ENCODE data around the gene TTLL12. TPM values are rescaled to one million over a fixed set of nuclear protein-coding genes. Genes with fewer than 3 reads are reported as not detected.

Gene TTLL12
- total RNA-seq, 1 experiment from 2014 or later, result 100 TPM

- Histone ChIP-seq H2AFZ (ENCODE audit: low read depth, low read length, poor library complexity, severe bottlenecking) (no peak overlapping the region), H3K27ac (ENCODE audit: low read depth, low read length) (no peak overlapping the region), H3K9ac (ENCODE audit: low read length) (no peak overlapping the region), H4K20me1 (ENCODE audit: insufficient read depth) (no peaks in the 10 kb centered on the region), H3K9me3 (ENCODE audit: control insufficient read depth in 1 of 2, insufficient read depth in 1 of 2, low read depth in 1 of 2, low read length in 2 of 2) (no peaks in the 10 kb centered on the region), H3K4me3 (replicated peaks in 1 of 2; ENCODE audit: low read depth in 1 of 2, low read length in 2 of 2) (no peak overlapping the region), H3K36me3 (ENCODE audit: control insufficient read depth in 1 of 2, insufficient read depth in 2 of 2, low read length in 2 of 2) (peaks cover 2 to 8% of the 10 kb centered on the region in 2 experiments), H3K27me3 (ENCODE audit: insufficient read depth, low read length) (no peaks in the 10 kb centered on the region), H3K9me2 (ENCODE audit: insufficient read depth) (no peaks in the 10 kb centered on the region), H3K4me1 (ENCODE audit: control insufficient read depth in 1 of 2, insufficient read depth in 2 of 2, low read length in 2 of 2) (no peaks in the 10 kb centered on the region), H3K79me2 (ENCODE audit: insufficient read depth, low read length) (no peaks in the 10 kb centered on the region; the same call in 1 of the 2 replicates), H3K4me2 (ENCODE audit: low read length) (no peak overlapping the region)
- RAD21 ChIA-PET (ENCODE audit: low non-redundant PET in 1 of 2, low total read pairs in 2 of 2, uncharacterized antibody in 2 of 2, unreplicated experiment in 2 of 2), result no interaction called here
- intact Hi-C loops (cut with micrococcal nuclease), result no loop called here
- CTCF ChIA-PET, result no interaction called here
- TSS peak; percentile 12 for BruUV-seq (replicated peaks)
- ATAC-seq (no peak), DNase-seq (ENCODE audit: low read depth, low spot score) (no peak)
- TF ChIP-seq EZH2 (IDR thresholded peaks at IDR 0.05), result no peak
- TF ChIP-seq, protein P1, sequence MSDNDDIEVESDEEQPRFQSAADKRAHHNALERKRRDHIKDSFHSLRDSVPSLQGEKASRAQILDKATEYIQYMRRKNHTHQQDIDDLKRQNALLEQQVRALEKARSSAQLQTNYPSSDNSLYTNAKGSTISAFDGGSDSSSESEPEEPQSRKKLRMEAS (IDR thresholded peaks at IDR 0.05), result no peak
- TF ChIP-seq RAD21 (IDR thresholded peaks at IDR 0.05; ENCODE audit: low read depth), result no peak
- TF ChIP-seq SRF (IDR thresholded peaks at IDR 0.05; ENCODE audit: low read depth), result no peak
- no peak for TF ChIP-seq ZBTB33 (IDR thresholded peaks at IDR 0.05; ENCODE audit: extremely low read depth, insufficient replicate concordance, low read length)
- no peak for TF ChIP-seq YY1 (IDR thresholded peaks at IDR 0.05; ENCODE audit: extremely low read depth, insufficient replicate concordance, low read depth, low read length)
- no peak for TF ChIP-seq ZFX (IDR thresholded peaks at IDR 0.05)
- no peak for TF ChIP-seq ELF1 (IDR thresholded peaks at IDR 0.05; ENCODE audit: borderline replicate concordance, low read depth)
- no peak for TF ChIP-seq EZH2phosphoT487 (IDR thresholded peaks at IDR 0.05; ENCODE audit: borderline replicate concordance)
- no peak for TF ChIP-seq TCF7L2 (IDR thresholded peaks at IDR 0.05; ENCODE audit: borderline replicate concordance, extremely low read depth, insufficient read depth, insufficient read length)
- no peak for TF ChIP-seq CTCF (IDR thresholded peaks at IDR 0.05 in 2 of 3, conservative IDR thresholded peaks at IDR 0.05 in 1 of 3; ENCODE audit: borderline replicate concordance in 1 of 3, insufficient read depth in 1 of 3, low read depth in 2 of 3, low read length in 2 of 3)
- no peak for TF ChIP-seq POLR2A (IDR thresholded peaks at IDR 0.05; ENCODE audit: borderline replicate concordance, extremely low read depth, insufficient read depth, insufficient read length)
- TF ChIP-seq, protein P2, sequence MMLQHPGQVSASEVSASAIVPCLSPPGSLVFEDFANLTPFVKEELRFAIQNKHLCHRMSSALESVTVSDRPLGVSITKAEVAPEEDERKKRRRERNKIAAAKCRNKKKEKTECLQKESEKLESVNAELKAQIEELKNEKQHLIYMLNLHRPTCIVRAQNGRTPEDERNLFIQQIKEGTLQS (IDR thresholded peaks at IDR 0.05), result no peak
- POLR2A ChIA-PET, result interaction anchor here (0.6 kb wide), 1 partner anchor 63 kb away, joined by 3 read pairs; no protein-coding TSS in a partner anchor
Measured at GRCh38 chr22:43164636-43165035, 22.3 kb downstream of the TTLL12 start.

Data from HCT116 (cell line).